ENCODE results near the gene SLC39A11.
"Not testable (repeated sequence)": the region's sequence is repeated elsewhere in the genome, so short reads cannot be mapped to it uniquely, and the experiment has no call there.

SLC39A11 gene

GRCh38 chr17:73105431-73105830 lies 12.9 kb upstream of the SLC39A11 start:
- DNase-seq, result no peak

- DNase-seq, result no peak
Observed at GRCh38 chr17:73104450-73104849, 12.0 kb upstream of the SLC39A11 start.

DNA sequence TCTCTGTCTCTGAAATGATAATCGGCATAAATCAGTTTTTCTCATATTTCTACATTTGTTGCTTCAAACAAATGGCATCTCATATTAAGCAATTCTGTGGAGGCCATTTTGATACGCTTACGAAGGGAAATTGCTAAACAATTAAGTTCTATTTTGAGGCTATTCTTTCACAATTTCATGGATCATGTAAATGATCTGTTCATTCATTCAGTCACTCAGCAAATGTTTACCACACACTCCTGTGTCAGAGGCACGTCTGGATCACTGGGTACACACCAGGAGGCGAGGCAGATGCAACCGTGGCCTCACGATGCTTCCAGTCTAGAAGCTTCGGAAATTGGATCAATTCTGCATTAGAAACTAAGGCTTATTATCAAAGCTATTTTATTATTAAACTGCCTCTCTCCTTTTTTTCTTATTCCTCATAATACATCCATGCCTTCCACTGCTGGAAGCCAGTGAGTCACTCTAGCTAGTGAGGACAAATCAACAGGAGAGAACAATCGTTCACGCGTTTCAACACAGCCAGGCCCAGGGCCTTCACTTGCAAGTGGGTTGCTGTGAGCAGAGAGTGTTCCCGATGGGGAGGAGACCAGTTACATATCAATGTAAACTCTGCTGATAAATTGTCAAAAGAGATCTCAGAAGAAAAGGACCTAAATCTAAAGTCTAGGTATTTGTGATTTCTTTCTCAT lies 11.3 kb upstream of the SLC39A11 start:
- no peak for DNase-seq

DNA sequence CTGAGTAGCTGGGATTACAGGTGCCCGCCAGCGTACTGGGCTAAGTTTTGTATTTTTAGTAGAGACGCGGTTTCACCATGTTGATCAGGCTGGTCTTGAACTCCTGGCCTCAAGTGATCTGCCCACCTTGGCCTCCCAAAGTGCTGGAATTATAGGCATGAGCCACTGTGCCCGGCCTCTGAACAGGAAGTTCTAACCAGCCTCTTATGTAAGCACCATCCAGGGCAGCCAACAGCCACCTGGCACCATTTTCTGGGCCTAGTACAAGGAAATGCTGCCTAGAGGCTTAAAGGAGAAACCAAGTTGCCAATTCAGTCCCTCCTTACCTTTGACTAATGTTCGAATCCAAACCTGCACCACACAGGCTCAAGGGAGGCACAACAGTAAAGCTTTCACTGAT lies 8.5 kb upstream of the SLC39A11 start:
- no peak for DNase-seq

GRCh38 chr17:73100363-73100762 lies 7.9 kb upstream of the SLC39A11 start:
- DNase-seq, result no peak

GRCh38 chr17:73099511-73099910 lies 7.0 kb upstream of the SLC39A11 start:
- DNase-seq, result no peak

- DNase-seq, result no peak
Observed at GRCh38 chr17:73098919-73099318, 6.4 kb upstream of the SLC39A11 start.

DNA sequence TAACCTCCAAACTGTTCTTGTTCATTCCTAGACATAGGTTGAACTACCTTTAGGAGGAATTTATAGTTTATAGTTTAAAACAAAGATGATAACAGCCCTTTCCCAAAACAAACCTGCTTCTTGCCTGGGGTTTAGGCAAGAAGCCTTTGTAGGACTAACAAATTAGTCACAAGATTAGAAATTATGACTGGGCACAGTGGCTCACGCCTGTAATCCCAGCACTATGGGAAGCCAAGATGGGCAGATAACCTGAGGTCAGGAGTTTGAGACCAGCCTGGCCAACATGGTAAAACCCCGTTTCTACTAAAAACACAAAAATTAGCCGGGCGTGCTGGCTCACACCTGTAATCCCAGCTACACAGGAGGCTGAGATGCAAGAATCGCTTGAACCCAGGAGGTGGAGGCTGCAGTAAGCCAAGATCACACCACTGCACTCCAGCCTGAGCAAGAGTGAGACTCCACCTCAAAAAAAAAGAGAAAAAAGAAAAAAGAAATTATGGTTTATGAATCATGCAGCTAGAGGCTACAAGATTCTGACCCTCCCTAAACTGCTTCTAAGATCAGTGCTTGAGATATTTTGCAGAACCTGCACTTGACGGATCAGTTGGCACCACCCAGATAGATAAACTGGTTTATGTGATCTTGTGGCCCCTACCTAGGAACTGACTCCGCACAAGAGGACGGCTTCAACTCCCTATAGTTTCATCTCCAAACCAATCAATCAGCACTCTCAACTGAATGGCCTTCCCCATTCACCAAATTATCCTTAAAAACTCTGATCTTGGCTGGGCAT lies 5.7 kb upstream of the SLC39A11 start:
- not testable (repeated sequence) for DNase-seq

- no peak for DNase-seq
Observed at GRCh38 chr17:73096866-73097265, 4.4 kb upstream of the SLC39A11 start.

GRCh38 chr17:73096211-73096610 lies 3.7 kb upstream of the SLC39A11 start:
- no peak for DNase-seq

- no peak for DNase-seq
Observed at GRCh38 chr17:73093286-73093685, 798 bp upstream of the SLC39A11 start.

GRCh38 chr17:73091770-73092522 lies 542 bp downstream of the SLC39A11 start:
- DNase-seq, result no peak

DNA sequence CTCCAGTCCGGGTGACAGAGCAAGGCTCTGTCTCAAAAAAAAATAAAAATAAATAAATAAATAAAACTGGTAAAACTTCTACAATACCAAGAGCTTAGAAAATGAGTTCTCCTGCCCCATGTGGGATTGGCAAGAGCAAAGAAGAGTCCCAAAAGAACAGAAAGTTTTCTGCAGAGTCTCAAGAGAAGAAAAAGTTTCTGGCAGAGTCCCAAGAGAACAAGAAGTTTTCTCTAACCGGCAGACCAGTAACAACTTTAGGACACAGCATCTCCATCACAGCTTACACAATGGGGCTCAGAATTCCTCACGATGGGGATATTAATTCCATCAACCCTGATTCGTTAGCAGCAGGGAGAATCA lies 1.1 kb downstream of the SLC39A11 start:
- DNase-seq, result no peak

DNA sequence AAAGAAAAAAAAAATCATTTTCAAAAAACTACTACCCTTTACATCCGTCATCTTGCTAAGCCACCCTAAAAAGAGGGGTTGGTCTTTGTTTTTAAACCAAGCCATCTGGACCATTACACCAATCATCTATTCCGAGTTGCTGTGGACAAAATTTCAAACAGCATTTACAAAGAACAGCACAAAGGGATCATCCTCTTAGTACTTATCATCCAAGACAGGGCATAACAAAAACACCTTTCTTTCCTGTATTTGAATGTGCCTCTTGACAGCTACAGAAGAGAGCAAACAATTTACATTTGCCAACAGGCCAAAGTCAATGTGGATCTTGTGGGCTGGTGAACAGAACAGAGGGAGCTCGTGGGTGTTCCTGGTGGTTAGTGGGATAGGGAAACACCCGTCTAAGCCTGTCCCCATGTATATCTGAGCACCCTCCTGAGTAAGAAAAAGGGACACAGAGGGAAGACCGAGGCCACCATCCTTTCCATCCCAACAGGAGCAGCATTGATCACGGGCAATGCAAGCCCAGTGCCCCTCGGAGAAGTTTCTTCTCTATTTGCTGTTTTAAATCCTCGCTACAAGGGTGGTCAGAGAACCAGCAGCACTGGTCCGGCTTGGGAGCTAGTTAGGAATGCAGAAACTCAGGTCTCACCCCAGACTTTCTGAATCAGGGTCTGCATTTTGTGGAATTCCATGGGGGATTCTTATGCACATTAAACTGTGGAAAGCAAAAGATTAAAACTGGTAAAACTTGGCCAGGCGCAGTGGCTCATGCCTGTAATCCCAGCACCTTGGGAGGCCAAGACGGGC lies 1.9 kb downstream of the SLC39A11 start:
- no peak for DNase-seq

DNA sequence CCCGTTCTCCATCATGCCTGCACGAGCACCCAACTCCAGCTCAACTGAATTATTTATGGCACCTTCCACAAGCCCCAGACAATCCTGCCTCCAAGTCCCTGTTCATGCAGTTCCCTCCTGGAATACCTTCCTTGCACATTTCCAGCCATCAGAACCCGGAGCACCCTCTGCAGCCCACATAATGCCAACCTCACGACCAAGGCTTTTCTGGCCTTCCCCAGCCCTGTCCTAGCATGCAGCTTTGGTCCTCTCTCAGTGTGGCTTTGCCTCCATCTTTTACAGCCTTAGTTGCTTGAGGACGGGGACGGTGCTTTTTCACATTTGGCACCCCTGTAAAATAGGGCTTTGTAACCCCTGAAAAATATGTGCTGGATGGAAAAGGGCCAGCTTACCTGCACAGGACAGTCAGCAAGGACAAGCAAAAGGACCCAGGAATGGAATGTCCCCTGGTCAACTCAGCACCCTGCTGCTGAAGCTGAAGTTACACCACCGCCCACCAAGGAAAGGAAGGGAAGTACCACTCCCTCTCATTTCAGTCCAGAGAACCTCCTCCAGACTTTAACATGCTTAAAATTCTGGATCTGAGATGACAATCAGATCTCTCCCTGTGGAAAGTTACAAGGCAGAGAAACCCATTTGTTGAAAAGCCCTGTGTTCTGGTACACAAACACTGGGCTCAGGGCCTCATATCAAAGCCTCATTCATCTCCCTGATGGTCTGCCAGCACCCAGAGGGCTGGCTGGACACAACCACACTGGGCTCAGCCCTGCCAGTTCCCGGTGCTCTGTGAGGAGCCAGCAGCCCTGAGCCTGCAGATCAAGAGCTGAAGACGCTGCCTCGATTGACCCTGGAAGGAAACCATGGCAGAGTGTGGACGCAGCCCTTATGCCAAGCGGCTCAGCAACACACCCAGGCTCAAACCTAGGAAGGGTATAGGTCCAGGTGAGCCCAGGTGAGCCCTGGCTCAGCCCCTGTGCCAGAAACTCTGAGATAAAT lies 2.9 kb downstream of the SLC39A11 start:
- DNase-seq, result no peak

- DNase-seq, result no peak
Observed at GRCh38 chr17:73088561-73088960, 3.9 kb downstream of the SLC39A11 start.

DNA sequence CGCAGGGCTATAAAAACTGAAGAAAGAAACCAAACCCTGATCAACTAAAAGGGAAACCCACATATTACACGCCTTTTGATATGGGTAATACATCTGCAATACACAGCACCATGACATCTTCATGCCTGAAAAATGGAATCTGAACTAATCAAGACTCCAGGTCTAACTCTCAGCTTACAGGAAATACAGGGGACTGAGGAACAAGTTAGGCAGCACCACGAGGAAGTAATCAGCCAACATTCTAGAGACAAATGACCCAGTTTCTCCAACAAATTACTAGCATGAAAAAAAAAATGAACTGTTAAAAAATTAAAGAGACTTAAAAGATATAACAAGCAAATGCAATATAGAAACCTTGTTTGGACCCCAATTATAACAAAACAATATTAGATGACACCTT lies 9.1 kb downstream of the SLC39A11 start:
- DNase-seq, result no peak

DNA sequence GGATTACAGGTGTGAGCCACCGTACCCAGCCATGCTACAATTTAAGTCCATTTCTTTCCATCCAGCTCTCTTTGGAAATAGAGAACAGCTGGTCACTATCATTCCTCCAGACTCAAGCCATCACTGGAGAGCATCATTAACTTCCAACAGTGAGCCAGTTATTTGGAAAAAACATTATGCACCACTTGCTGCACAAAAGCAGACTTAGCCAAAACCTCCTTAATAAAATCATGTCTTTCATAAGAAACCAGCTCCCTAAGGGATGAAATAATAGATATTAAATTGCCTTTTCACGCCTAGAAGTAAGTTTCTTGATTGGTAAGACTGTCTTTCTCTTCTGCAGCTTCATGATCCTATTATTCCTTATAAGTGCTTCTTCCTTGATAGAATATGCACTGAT lies 17.9 kb downstream of the SLC39A11 start:
- no peak for DNase-seq

DNA sequence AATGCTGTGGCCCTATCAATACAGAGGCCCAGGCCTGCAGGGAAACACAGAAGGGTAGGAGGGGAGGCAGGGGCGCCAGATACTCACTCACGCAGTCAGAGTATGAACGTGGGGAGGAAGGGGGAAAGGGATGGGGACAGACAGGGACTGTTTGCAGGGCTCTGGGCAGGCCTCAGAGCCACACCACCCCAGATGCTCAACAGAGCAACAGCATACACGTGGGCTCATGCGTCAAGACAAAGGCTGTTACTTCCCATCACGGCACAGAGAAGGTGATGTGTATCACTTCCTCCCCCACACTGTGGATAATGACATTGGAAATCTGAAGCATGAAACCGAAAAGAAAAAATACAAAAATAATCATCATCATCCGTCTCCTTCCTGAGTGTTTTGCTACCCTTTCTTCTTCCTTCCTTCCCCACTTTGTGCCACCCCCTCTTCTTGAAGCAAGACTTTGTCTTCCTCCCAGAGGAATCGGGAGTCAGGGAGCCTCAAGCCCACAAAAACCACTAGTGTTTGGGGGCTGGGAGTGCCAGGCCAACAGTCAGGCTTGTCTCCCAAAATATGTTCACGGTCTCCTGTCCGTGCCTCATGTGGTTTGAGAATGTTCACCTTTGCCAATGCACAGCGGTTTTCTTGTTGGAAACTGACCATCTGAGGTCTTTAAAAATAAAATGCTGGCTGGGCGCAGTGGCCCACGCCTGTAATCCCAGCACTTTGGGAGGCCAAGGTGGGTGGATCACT lies 20.1 kb downstream of the SLC39A11 start:
- no peak for DNase-seq

GRCh38 chr17:73071066-73071999 lies 21.2 kb downstream of the SLC39A11 start:
- DNase-seq, result peak; percentile 59

All from NCI-H446 treated with DMSO at 0.1 percent for 48 hours (cell line).